ENCODE measurements around the gene ANKRD34A.

The ANKRD34A gene

GRCh38 chr1:145986551-145986950, 22.2 kb upstream of the ANKRD34A start:
- no peak for TF ChIP-seq CTCF (IDR thresholded peaks at IDR 0.05)

GRCh38 chr1:145985502-145986439, 21.4 kb upstream of the ANKRD34A start:
- no peak for TF ChIP-seq CTCF (IDR thresholded peaks at IDR 0.05)

GRCh38 chr1:145985129-145985501, 20.7 kb upstream of the ANKRD34A start:
- TF ChIP-seq CTCF (IDR thresholded peaks at IDR 0.05): no peak

- TF ChIP-seq CTCF (IDR thresholded peaks at IDR 0.05): no peak
These were observed 19.8 kb upstream of the ANKRD34A start for GRCh38 chr1:145983960-145984830.

GRCh38 chr1:145983206-145983675, 18.9 kb upstream of the ANKRD34A start:
- TF ChIP-seq CTCF (IDR thresholded peaks at IDR 0.05): no peak

GRCh38 chr1:145982010-145982723, 17.8 kb upstream of the ANKRD34A start:
- no peak for TF ChIP-seq CTCF (IDR thresholded peaks at IDR 0.05)

- TF ChIP-seq CTCF (IDR thresholded peaks at IDR 0.05): no peak
These were observed 16.2 kb upstream of the ANKRD34A start for GRCh38 chr1:145980457-145980994.
